Gastrocnemius medialis (tissue), 4 donors: Measurements from ENCODE around the gene LRP1.

Source experiments
- POLR2A ChIP-seq, 2 donors: fragments of 450-650 bp; IDR thresholded peaks; one replicate each; pipeline ENCODE4 v1.6.1; 2017; ENCODE audit warnings: antibody characterized with exemption in 2 of 2, mild to moderate bottlenecking in 2 of 2, moderate library complexity in 2 of 2
- TF ChIP-seq, protein P1 (sequence below), 5 experiments: fragments of 450-650 bp in 3 of 5; fragments of 200-600 bp in 2 of 5; sonication (generic) in 2 of 5; IDR thresholded peaks in 4 of 5; conservative IDR thresholded peaks in 1 of 5; 1 replicate in 4 of 5; 2 replicates in 1 of 5; pipeline ENCODE4 v1.5.1; 2016 to 2019; ENCODE audit warnings: antibody characterized with exemption in 5 of 5, mild to moderate bottlenecking in 3 of 5, moderate library complexity in 3 of 5

DNA sequence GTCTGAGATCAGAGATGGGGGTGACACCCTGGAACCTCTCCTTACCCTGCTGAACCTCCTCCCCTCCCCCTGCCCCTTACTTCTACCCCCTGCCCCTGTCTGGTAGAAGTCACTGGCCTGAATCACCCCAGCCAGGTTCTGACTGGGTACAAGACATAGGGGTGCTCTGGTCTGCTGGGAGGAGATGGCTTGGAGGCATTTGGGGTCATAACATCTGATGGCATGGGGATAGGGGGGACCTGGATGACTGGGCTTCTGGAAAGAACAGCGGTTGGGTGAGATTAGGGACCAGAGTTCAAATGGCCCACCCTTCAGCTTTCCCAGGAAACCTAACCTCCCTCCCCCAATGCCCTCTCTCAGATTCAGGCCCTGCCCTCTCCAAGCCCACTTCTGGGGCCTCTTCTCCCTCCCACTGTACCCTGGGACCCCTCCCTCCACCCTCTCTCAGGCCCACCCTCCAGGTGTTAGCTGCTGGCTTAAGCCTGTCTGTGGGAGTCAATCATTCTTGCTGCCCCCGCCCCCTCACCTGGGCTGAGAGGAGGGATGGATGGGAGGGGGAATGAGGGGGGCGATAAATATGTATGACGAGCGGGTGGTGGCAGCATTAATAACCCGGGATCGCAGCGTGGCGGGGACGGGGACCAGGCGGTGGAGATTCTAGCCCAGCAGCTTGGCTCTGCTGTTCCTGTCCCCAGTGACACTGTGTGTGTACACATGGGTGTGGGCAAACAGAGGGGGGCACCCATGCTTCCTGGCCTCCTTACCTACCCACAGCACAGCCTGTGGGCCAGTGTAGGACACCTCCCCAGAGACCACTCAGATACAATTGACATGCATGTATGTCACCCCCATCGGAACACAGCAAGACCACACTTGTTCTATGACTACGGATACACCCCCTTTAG is 94.3 kb downstream of the LRP1 start:
- TF ChIP-seq POLR2A (IDR thresholded peaks at IDR 0.05), result no peak
- TF ChIP-seq, protein P1, sequence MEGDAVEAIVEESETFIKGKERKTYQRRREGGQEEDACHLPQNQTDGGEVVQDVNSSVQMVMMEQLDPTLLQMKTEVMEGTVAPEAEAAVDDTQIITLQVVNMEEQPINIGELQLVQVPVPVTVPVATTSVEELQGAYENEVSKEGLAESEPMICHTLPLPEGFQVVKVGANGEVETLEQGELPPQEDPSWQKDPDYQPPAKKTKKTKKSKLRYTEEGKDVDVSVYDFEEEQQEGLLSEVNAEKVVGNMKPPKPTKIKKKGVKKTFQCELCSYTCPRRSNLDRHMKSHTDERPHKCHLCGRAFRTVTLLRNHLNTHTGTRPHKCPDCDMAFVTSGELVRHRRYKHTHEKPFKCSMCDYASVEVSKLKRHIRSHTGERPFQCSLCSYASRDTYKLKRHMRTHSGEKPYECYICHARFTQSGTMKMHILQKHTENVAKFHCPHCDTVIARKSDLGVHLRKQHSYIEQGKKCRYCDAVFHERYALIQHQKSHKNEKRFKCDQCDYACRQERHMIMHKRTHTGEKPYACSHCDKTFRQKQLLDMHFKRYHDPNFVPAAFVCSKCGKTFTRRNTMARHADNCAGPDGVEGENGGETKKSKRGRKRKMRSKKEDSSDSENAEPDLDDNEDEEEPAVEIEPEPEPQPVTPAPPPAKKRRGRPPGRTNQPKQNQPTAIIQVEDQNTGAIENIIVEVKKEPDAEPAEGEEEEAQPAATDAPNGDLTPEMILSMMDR (IDR thresholded peaks at IDR 0.05 in 4 of 5, conservative IDR thresholded peaks at IDR 0.05 in 1 of 5), result no peak
